Superior temporal gyrus (tissue), 1 donor: ENCODE measurements around the gene KCTD1.
A peak's percentile ranks its signal among the peaks of the same experiment; 100 is the strongest.

Experiments used
- DNase-seq: peaks from one replicate; pipeline ENCODE4 v3.0.0-alpha.2; 2016; ENCODE audit errors: extremely low spot score

The KCTD1 gene

DNA sequence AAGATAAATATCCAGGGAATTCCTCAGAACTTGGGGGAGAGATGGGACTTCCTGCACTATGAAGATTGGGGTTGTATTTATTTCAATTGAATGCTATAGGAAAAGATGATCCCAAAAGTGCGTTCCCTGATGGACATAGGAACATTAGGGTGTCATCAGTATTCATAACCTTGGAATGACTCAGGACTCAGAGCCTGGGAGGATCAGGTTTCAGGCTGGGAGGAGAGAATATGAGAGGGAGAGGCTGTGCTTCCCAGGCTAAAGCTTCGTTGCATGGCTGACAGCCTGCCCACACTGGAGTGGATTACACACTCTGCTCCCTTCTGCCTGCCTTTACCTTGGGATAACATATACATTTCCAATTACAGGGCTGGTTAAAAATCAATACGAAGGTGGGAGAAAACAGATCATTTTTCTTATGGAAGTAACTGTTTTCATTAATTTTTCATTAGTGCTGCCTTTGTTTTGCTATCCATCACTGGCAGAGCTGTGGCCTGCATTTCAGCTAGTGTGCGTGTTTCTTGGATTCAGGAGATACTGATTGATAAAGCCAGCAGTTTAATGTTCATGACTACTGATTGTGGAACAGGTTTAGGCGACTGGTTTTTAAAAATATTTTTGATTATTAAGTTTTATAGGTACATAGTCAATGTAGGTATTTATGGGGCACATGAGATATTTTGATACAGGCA lies 118.7 kb downstream of the KCTD1 start:
- no peak for DNase-seq

DNA sequence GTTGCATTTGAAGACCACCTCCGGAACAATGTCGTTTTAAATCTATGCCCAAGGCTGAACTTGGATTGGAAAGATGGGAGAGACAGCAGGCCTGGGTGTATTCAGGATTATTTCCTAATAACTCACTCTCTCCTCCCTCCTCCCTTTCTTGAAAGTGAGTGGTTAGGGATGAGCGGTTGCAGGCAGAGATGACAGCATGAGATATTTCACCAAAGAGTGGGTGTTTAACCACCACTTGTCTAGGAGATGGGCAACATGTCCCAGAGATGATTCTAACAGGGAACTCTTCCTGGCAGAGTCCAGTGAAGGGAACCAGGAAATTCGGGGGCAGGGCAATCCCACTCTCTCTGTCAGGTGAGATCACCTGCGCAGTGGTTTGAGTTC lies 123.2 kb downstream of the KCTD1 start:
- DNase-seq: no peak

DNA sequence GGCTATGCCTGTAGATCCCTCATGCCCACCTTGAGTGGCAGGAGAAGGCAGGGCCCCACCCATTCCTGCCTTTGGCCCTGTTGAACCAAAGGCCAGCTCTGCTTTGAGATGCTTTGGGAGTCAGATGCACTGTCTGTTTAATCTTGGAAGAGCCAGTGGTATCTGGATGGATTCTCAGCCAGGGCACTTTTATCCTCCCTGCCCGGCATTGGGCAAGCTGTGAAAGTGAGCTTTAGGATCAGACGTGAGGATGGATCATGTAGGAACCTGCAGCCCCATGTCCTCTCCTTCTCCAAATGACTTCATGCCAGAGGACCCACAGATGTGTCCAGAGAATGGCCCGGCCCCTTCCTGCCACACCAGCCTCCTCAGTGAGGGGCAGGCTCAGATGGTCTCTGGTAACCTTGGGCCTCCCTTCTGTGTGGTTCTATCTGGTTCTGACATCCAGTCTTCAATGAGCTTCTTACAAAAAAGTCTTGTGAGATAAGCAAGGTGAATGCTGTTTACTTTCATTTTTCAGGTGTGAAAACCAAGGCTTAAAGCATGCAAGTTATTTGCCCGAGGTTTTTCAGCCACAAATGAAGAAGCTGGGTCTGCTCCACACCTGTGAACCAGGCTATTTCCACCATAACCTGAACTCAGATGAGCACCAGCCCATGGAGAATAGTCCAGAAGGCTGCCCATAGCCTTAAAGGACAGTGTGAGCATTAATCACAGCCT lies 123.8 kb downstream of the KCTD1 start:
- no peak for DNase-seq

DNA sequence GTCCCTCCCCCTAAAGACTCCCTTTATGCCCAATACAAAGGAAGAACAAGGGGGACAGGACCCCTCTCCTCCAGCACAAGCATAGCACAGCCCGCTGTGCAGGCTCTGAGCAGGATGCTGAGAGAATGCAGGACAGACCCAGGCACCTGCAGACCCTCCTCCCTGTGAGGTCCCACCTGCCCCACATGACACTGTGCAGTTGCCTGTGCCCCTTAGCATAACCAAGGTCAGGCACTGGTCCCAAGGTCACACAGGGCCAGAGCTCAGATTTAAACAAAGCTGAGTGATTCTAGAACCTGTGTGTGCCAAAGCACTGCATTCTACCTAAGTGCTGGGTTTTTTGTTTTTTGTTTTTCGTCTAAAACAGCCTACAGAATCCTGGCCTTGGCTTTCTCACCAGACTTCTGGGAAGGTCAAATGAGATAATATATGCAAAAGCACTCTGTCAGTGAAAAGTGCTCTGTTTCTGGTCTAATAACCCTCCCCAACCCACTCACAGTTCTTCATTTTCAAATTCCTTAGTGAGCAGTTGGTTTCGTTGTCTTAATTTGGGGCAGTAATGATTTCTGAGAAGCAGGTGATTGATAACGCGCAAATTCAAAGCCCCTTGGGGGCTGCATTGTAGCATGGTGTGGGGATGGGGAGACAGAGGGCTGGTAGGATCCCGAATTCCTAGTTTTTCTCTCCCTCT lies 125.7 kb downstream of the KCTD1 start:
- no peak for DNase-seq

DNA sequence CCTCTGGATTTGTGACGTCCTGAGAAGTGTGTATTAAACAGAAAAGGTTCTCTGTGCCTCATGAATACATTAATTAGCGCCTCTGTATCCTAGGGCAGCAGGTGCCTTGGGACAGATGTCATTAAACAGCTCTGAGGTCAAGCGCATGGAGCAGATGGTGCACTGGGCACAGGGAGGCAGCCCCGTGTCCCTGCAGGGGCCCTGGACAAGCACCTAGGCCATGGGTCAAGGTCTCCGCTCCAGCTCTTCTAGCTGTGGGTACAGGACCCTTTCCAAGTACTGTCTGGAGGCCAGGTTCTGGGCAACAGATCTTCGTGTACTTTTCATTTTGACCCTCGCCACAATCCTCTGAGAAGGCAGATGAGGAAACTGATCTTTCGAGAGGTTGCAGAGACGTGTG lies 126.4 kb downstream of the KCTD1 start:
- no peak for DNase-seq

DNA sequence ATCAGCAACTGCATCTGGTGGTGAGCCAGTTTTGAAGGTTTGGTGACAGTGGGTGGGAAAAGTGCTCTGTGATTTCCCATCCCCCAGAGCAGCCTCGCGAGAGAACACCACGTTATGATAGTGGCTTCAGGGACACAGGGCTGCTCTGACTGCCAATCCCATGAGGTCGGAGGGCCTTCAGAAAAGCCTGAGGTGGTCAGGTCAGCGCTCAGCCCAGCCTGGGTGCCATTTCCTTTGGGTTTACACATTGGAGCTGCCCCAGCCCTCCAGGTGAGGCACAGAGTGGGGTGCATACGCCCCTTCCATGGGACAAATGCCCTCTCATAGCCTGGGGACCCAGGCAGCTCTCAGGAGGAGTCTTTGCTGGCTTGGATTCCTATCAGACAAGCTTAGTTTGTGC lies 126.8 kb downstream of the KCTD1 start:
- DNase-seq: no peak

DNA sequence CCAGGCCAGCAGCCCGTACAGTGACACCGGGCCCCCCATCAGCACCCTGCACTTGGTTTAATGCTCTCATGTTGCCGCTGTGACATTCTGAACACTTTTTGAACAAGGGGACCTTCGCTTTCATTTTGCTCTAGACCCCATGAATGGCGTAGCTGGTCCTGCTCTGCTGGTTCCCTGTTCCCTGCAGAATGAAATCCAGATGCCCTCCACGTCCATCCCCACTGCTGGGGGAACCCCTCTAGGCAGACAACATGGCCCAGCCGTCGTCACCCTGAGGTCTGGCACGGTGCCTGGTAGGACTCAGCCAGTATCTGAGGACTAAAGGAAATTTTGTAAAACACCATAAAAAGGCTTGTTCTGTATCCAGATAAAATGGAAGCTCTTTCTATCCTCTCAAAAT lies 128.6 kb downstream of the KCTD1 start:
- no peak for DNase-seq

DNA sequence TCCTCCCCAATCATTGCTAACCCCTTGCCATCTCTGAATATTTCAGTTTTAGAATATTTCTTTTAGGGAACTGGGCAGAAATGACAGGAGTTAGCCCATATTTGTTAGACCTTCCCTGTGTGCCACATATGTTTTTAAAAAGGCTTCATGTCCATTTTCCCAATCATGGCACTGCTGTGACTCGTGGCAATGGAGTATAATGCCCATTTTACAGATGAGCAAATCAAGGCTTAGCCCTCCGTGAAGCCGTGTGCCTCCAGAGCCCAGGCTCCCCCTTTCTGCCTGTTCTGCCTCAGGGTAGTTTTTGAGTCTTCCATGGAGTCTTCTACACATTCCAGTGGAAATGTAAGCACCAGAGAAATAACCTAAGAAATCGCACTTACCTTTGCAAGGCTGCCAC lies 130.1 kb downstream of the KCTD1 start:
- DNase-seq: no peak

DNA sequence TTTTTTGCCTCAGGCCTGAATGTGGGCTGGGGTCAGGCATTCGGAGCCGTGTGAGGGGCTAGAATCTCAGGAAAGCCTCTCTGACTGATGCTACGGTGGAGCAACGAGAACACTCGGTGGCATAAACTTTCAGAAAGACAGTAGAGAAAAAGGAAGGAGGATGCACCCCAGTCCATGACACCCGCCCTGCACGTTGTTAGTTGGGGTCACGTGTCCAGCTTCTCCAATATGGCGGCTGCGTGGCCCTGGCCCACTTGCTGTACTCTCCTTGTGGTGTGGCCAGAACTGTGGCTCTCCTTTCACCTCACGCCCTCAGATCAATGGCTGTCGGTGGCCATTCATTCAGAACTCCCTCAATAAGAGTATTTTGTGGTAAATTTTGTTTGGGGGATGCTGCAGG lies 131.2 kb downstream of the KCTD1 start:
- DNase-seq: no peak

DNA sequence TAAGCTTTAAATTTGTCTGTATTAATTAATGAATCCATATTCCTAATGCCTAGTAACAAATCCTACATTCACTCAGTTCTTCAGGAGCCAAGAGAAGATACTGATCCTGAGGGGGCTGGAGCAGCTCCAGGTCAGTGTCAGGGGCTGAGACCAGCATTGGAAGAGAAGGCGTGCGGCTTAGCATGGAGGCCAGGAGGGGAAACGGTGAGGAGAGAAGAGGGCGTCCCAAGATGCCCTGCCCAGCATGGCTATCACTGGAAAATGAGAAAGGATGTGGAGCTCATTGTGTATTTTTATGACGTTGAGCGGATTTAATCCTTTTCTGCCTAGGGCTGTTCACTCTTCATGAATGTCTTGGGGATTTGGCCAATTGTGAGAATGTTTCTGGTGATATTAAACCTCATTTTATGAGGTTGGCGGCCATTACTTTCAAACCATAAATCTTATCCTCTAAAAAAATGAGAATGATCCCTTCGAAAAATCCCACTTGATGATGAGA lies 131.7 kb downstream of the KCTD1 start:
- no peak for DNase-seq

DNA sequence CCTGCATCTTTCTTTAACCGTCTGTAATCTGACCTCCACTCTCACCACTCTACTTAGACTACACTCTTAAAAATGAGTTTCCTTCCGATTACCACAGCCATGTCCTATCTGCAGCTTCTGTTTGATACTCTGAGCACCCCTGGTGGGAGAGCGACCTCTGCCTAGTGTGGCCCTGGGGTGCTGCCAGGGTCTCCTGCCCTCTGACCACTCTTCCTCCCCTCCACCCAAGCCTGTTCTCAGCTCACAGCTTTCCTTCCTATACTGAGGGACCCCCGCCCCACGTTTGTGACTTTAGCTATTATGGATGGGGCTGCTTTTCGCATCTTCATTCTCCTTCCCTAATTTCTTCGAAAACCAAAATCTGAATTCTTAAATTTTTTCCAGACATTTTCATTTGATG lies 132.7 kb downstream of the KCTD1 start:
- DNase-seq: no peak

DNA sequence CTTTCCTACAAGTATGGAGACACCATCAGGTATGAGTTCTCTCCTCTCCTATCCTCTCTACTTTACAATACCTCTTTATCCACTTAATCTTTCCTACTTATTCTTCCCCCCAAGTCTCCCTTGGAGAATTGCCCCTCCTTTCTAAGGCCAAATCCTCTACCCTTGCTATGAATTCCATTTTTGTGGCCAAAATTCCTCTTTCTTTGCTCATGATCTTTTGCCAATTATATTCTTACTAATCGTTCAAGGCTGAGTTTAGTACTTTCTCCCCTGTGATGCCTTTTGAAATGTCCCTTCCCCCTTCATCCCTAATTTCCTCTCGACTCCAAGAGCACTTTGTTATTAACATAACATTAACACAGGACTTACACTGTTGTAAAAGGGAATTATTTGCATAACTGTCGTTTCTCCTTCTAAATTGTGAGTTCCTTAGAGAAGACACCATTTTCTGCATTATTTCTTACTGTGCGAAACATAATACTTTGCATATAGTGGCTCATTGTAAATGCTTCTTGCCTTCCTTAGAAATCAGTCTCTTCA lies 133.4 kb downstream of the KCTD1 start:
- no peak for DNase-seq

DNA sequence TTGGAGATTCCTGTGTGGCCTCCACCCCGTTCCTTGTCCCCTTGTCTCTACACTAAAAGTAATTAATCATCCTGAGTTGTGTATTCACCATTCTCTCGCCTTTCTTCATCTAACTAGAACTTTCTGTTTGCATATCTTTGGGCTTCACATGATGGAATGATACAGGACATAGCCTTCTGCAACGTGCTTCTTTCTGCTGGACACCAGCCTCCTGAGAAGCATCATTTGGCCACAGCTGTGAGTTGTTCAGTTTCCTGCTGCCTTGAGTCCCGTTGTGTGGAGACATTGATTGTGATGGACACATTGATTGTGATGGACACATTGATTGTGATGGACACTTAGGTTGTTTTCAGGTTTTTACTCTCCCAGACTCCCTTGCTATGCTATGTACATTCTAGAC lies 139.3 kb downstream of the KCTD1 start:
- no peak for DNase-seq

DNA sequence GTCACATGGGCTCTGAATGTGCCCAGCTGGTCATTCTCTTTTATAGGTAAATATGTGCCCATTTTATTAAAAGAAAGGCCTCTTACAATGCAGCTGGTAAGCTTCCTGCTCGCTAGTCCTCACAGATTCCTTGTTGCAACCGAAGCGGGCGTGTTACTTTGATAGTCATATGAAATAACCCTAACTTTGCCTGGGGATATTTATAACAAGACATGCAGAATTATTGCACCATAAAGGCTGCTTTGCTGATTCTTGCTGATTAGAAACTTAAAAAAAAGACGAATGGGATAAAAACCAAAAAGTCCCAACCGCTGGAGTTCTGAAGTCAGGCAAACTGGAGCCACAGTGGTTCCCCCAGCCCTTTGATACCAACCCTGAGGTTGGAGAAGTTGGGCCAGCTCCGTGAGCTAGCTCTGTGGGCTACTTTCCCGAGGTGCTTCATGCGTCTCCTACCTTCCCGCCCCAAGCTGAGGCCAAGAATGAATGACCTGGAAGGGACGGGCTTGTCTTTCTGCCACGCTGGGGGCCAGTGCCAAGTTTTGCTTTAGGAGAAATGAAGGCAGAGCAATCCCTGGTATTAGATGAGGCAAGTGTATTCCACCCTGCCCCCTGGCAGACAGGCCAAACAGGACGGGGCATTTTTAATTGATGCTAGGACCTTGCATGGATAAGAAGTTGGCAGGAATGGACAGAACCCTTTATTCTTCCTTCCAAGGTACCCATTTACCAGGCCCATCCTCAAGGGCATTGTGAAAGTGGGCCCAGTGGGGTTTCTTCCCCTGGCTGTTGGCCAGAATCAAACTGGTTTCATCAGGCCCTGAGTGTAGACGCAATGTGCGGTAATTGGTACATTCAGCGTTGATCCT lies 140.4 kb downstream of the KCTD1 start:
- no peak for DNase-seq

DNA sequence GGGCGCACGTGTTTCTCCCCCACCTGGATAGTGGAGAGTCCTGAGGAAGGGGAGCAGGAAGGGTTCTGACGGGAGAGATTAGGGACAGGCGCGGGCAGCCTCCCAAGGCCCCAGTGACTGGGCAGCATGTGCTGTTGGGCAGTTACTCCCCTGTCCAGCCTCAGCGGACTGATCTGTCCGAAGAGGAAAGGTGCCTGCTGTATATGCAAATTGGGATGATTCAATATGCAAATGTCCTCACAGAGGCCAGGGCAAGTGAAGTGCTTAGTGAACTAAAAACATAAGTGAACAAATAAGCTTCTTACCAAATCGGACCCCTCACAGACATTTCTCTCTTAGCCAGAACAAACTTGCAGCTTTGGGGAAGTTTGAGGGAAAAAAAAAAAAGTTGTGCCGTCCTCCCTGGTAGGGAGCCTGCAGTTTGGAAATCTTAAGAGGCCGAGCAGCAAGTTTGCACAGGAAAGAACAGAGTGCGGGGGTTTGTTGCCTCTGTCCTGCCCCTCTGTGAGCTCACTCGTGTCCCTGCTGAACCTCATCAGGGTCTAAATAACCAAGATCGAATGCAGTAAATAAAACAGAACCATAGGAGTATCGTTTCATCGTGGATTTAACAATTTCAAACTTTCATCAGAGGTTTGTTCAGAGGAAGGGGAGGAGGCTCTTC lies 141.4 kb downstream of the KCTD1 start:
- no peak for DNase-seq

DNA sequence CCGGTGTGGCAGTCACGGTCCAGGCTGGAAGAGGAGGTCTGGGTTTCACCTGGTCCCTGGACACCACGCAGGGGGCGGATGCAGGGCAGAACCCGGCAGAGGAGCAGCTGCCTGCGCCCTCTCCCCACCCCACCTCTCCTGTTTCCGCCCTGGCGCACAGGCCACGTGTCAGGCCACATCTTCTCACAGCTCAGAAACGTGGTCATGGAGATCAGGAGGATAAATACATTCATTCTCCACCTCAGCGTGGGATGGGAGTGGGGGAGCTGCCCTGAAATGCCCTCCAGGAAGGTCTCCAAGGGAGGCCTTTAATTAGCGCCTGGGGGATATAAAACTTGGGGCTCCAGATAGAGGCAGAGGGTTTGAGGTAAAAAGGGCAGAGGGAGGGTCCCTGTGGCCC lies 142.0 kb downstream of the KCTD1 start:
- no peak for DNase-seq

DNA sequence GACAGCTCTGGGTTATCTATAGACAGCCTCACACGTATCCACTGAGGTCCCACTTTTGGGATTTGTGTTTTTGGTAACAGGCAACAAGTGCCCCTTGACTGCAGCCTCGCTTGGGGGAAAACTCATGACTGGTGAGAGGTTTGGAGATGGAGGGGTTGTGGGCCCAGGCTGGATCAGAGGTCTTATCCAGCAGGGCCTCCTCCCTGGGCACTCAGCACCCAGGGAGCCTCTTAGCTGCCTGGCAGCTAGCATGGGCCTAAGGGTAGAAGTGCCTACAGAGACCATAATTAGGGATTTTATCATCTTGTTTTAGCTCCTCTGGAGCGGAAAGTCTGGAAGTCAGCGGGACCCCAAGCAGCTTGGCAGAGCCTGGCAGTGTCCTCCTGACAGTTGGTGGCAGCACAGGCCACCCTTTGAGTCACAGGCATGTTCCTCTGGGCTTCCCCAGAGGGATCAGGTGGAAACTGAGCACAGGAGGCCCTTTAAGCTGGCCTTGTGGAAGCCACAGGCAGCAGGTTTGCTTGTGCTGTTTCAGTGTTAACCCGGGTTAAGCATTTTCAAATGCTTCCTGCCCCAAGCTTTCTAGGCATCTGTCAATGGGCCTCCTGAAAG lies 143.1 kb downstream of the KCTD1 start:
- DNase-seq: peak; percentile 72
